Suprapubic skin (tissue), 4 donors: ENCODE results near the gene TULP4. TPM values are rescaled to one million over a fixed set of nuclear protein-coding genes. Genes with fewer than 3 reads are reported as not detected.

Source experiments
- DNase-seq, 2 donors: peaks; one replicate each; pipeline ENCODE4 v3.0.0-alpha.2; 2019; ENCODE audit warnings: low spot score in 2 of 2
- H3K27ac ChIP-seq: fragments of 200-600 bp; sonication (generic); one replicate; pipeline ENCODE4 v1.5.1; 2019
- H3K27me3 ChIP-seq: fragments of 200-600 bp; sonication (generic); one replicate; pipeline ENCODE4 v1.5.1; 2019
- H3K36me3 ChIP-seq: fragments of 200-600 bp; sonication (generic); one replicate; pipeline ENCODE4 v1.5.1; 2019
- H3K4me1 ChIP-seq: fragments of 200-600 bp; sonication (generic); one replicate; pipeline ENCODE4 v1.5.1; 2019
- H3K4me3 ChIP-seq: fragments of 200-600 bp; sonication (generic); one replicate; pipeline ENCODE4 v1.5.1; 2019; ENCODE audit warnings: mild to moderate bottlenecking
- H3K9me3 ChIP-seq: fragments of 200-600 bp; sonication (generic); one replicate; pipeline ENCODE4 v1.5.1; 2019
- CTCF ChIP-seq, 2 donors: fragments of 200-600 bp in 1 of 2; fragments of 450-650 bp in 1 of 2; sonication (generic) in 1 of 2; IDR thresholded peaks; one replicate each; pipeline ENCODE4 v1.5.1; 2016 to 2019; ENCODE audit warnings: antibody characterized with exemption in 2 of 2, mild to moderate bottlenecking in 1 of 2, moderate library complexity in 1 of 2
- EP300 ChIP-seq: sonication (generic); formaldehyde crosslinking; IDR thresholded peaks from one replicate; pipeline ENCODE4 v1.6.1; 2017; ENCODE audit warnings: antibody characterized with exemption
- POLR2A ChIP-seq, 2 donors: fragments of 450-650 bp; IDR thresholded peaks; one replicate each; pipeline ENCODE4 v1.6.1; 2017; ENCODE audit warnings: antibody characterized with exemption in 2 of 2, mild to moderate bottlenecking in 2 of 2, moderate library complexity in 2 of 2
- POLR2AphosphoS5 ChIP-seq, 3 donors: sonication (generic); formaldehyde crosslinking; IDR thresholded peaks; one replicate each; pipeline ENCODE4 v1.6.1; 2017; ENCODE audit warnings: antibody characterized with exemption in 3 of 3
- WGBS: methylation state at CpG from one replicate; pipeline ENCODE4 v1.1.5; 2018; 5-methylcytosine and 5-hydroxymethylcytosine counted together
- total RNA-seq, 4 donors: library from RNA; depleted of rRNA; stranded (reverse); fragments of >200 nt; gene quantifications; one replicate each; pipeline ENCODE4 v1.1.0, GENCODE V29; 2016

The TULP4 gene
- total RNA-seq, 4 donors from 2014 or later: 123 to 156 (median 132) TPM

- Histone ChIP-seq H3K9me3 (no peaks in the 10 kb centered on the region), H3K4me1 (no peaks in the 10 kb centered on the region), H3K36me3 (peaks cover 38% of the 10 kb centered on the region), H3K27ac (no peak overlapping the region), H3K27me3 (no peaks in the 10 kb centered on the region), H3K4me3 (no peak overlapping the region)
- no peak for DNase-seq
- 94% methylated on average over 2 of the region's 2 CpGs for WGBS
- no peak for TF ChIP-seq POLR2A (IDR thresholded peaks at IDR 0.05)
- no peak for TF ChIP-seq EP300
- no peak for TF ChIP-seq CTCF (IDR thresholded peaks at IDR 0.05)
- TF ChIP-seq POLR2AphosphoS5 (IDR thresholded peaks at IDR 0.05): no peak
Measured at GRCh38 chr6:158461954-158462353, 149.7 kb downstream of the TULP4 start.

- TF ChIP-seq POLR2AphosphoS5 (IDR thresholded peaks at IDR 0.05) (no peak), EP300 (no peak), POLR2A (IDR thresholded peaks at IDR 0.05) (no peak), CTCF (IDR thresholded peaks at IDR 0.05) (no peak)
- Histone ChIP-seq H3K36me3 (peaks cover 33% of the 10 kb centered on the region), H3K27me3 (no peaks in the 10 kb centered on the region), H3K9me3 (no peaks in the 10 kb centered on the region), H3K4me3 (no peak overlapping the region), H3K27ac (no peak overlapping the region), H3K4me1 (no peaks in the 10 kb centered on the region)
- no peak for DNase-seq
- WGBS: 90% methylated on average over 9 of the region's 9 CpGs
Measured at GRCh38 chr6:158464483-158464882, 152.2 kb downstream of the TULP4 start.

- H3K4me1 ChIP-seq: no peaks in the 10 kb centered on the region
- no peak for TF ChIP-seq CTCF (IDR thresholded peaks at IDR 0.05)
- no peak for TF ChIP-seq POLR2A (IDR thresholded peaks at IDR 0.05)
- TF ChIP-seq EP300: no peak
- TF ChIP-seq POLR2AphosphoS5 (IDR thresholded peaks at IDR 0.05): no peak
- H3K9me3 ChIP-seq: no peaks in the 10 kb centered on the region
- H3K27me3 ChIP-seq: no peaks in the 10 kb centered on the region
- H3K4me3 ChIP-seq: no peak overlapping the region
- WGBS: 93% methylated on average over 2 of the region's 2 CpGs
- no peak overlapping the region for H3K27ac ChIP-seq
- DNase-seq: no peak
- peaks cover 33% of the 10 kb centered on the region for H3K36me3 ChIP-seq
Measured at GRCh38 chr6:158465257-158465656, 153.0 kb downstream of the TULP4 start.

GRCh38 chr6:158465747-158466146, 153.5 kb downstream of the TULP4 start:
- H3K4me1 ChIP-seq: no peaks in the 10 kb centered on the region
- no peak for DNase-seq
- H3K36me3 ChIP-seq: peaks cover 33% of the 10 kb centered on the region
- no peak overlapping the region for H3K27ac ChIP-seq
- no peaks in the 10 kb centered on the region for H3K9me3 ChIP-seq
- 65% methylated on average over 3 of the region's 3 CpGs for WGBS
- no peak for TF ChIP-seq POLR2AphosphoS5 (IDR thresholded peaks at IDR 0.05)
- no peak for TF ChIP-seq CTCF (IDR thresholded peaks at IDR 0.05)
- TF ChIP-seq EP300: no peak
- TF ChIP-seq POLR2A (IDR thresholded peaks at IDR 0.05): no peak
- no peak overlapping the region for H3K4me3 ChIP-seq
- H3K27me3 ChIP-seq: no peaks in the 10 kb centered on the region

GRCh38 chr6:158467923-158468322, 155.7 kb downstream of the TULP4 start:
- Histone ChIP-seq H3K4me3 (no peak overlapping the region), H3K27ac (no peak overlapping the region), H3K9me3 (no peaks in the 10 kb centered on the region), H3K4me1 (no peaks in the 10 kb centered on the region), H3K36me3 (peaks cover 30% of the 10 kb centered on the region), H3K27me3 (no peaks in the 10 kb centered on the region)
- TF ChIP-seq CTCF (IDR thresholded peaks at IDR 0.05) (no peak), EP300 (no peak), POLR2A (IDR thresholded peaks at IDR 0.05) (no peak)
- WGBS: 76% methylated on average over 6 of the region's 6 CpGs
- no peak for DNase-seq
